Cardiac septum (tissue), 1 donor: ENCODE results near the gene ELOVL5. TPM values are rescaled to one million over a fixed set of nuclear protein-coding genes. Genes with fewer than 3 reads are reported as not detected.
A peak's percentile ranks its signal among the peaks of the same experiment; 100 is the strongest.
"Not testable (repeated sequence)": the region's sequence is repeated elsewhere in the genome, so short reads cannot be mapped to it uniquely, and the experiment has no call there.

Source experiments
- DNase-seq: peaks from one replicate; pipeline ENCODE4 v3.0.0-alpha.2; 2020; ENCODE audit warnings: low spot score
- intact Hi-C: fragments of 100-400 bp; cut with DNase I; formaldehyde crosslinking; loops from one replicate; pipeline ENCODE4 v1.14.0; 2022
- long read RNA-seq: library from polyadenylated mRNA; unstranded; transcript quantifications from one replicate; pipeline ENCODE4 v2.0.0, GENCODE V29; 2021
- total RNA-seq: library from RNA; stranded (reverse); fragmentation: NEBNext Ultra II Directional; extraction: Animal tissue kit (Norgen Biotek cat#: 25700); gene quantifications from one replicate; pipeline ENCODE4 v1.2.1, GENCODE V29; 2021
- donor health status: DM: no; HTN: no; CAD: no.

The ELOVL5 gene, protein sequence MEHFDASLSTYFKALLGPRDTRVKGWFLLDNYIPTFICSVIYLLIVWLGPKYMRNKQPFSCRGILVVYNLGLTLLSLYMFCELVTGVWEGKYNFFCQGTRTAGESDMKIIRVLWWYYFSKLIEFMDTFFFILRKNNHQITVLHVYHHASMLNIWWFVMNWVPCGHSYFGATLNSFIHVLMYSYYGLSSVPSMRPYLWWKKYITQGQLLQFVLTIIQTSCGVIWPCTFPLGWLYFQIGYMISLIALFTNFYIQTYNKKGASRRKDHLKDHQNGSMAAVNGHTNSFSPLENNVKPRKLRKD
- total RNA-seq: 37.6 TPM
- long read RNA-seq, transcript ELOVL5-207 (7 exons, 2,875 nt): minor isoform, 6 of 53 reads
- long read RNA-seq, transcript ELOVL5-201 (8 exons, 2,827 nt): major isoform, 35 of 53 reads
- long read RNA-seq, partial matches to known transcripts: 9 of 53 reads
- long read RNA-seq, other reads (novel, unspliced or antisense): 3 of 53 reads

DNA sequence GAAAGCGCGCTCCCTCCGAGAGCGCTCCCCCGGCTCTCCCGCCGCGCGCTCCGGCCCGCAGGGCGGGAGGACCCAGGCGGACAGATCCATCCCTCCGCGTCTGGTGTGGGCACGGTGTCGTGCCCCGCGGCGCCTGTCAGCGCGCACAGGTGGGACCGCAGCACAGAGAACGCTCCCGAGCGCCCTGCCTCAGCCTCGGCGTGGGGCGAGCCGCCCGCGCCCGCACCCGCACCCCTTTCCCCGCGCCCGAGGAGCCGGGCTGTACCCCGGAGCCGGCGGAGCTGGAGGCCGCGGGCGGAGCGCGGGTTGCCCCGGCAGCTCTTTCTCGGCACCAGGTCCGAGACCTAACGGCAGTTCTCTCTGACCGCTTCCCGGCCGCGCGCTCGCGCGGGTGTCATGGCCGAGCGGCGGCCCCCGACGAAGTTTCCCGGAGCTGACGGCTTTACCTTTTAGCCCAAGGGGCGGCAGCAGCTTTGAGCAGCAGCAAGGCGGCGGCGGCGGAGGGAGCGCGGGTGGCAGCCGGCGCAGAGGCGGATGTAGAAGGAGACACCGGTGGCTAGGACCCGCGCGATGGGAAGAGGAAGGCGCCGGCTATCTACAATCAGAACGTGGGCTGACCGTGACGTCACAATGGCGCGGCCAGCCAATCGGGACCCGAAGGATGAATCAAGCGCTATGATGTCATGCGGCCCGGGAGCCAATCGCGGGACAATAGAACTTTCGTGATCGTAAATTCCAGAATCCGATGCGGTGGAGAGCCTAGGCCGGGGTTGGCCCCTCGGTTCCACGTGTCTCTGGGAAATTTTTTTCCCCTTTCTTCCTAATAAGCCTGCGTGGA, at the start of gene ELOVL5:
Gene ELOVL5 (minus strand): TSS at position 580 of the 838 bp plus-strand sequence. CDS start 53,251 bp downstream, outside the sequence.
- peak; percentile 99 for DNase-seq
- intact Hi-C loops: loop anchor here (1.0 to 5.0 kb wide), 3 partner anchors 11 to 176 kb away; no protein-coding TSS in a partner anchor

DNA sequence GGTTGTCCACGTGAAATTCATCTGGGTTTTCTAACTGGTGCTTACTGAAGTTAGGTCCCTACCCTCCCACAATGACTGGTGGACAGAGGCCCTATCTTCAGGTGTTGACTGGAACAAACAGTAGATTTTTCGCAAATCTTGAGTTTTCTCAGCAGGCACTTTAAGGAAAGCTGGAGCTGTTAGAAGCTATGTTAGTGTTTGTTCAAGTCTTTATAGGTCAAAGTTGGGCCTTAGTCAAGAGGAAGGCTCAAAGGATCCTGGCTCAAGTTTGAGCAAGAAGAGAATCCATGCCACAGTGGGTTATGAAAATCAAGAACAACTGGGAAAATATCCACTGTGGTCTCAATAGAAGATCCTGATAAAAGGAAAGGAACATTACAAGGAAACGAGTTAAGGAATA, 48.5 kb upstream of the ELOVL5 start:
- DNase-seq: no peak
- intact Hi-C loops: no loop called here

GRCh38 chr6:53395986-53396385, 47.2 kb upstream of the ELOVL5 start:
- no peak for DNase-seq
- intact Hi-C loops: no loop called here

DNA sequence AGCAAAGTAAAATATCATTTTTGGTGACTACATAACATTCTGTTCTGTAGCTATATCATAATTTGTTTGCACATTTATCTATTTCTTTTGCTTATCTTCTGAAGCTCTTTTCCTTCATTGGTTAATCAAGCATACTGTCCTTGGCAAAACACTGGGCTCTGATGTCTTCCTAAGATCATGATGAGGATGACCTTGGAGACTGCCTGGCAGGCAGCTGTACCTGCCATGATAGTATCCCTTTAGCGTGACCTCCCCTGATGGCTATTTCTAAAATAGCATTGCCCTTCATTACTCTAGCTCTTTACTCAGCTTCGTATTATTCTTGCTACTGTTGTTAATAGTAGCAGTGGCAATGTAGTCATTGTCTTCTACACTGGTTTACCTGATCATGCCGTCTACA, 46.0 kb upstream of the ELOVL5 start:
- DNase-seq: no peak
- intact Hi-C loops: no loop called here

DNA sequence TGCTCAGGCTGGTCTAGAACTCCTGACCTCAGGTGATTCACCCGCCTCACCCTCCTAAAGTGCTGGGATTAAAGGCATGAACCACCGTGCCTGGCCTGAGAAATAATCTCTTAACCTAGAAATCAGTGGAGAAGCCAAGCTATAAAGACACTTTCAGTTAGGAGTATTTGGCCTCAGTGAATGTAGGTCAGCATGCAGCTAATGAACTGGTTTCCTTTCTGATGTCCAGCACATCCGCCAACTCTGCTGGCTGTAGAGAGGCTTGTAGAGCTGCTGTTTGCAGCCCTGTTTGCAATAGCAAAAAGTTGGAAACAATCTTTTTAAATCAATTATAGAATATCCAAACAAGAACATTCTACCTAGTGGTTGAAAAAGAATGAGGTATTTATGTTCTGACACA, 42.4 kb upstream of the ELOVL5 start:
- intact Hi-C loops: no loop called here
- no peak for DNase-seq

DNA sequence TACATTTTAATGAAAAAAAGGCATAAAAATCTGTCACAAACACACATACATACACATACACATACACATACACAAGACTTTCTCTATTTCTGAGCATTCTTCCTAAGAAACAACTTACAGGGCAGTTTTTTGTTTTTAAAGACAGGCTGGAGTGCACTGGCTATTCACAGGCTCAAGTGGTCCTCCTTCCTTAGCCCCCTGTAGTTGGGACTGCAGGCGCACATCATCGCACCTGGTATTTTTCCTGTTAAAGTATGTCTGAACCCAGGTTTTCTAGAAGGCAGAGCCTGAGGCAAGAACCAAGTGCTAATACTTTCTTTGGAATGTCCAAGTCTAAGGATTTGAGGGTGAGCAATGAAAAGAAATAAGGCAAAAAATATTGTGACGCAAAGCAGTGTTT, 41.3 kb upstream of the ELOVL5 start:
- no peak for DNase-seq
- intact Hi-C loops: no loop called here

DNA sequence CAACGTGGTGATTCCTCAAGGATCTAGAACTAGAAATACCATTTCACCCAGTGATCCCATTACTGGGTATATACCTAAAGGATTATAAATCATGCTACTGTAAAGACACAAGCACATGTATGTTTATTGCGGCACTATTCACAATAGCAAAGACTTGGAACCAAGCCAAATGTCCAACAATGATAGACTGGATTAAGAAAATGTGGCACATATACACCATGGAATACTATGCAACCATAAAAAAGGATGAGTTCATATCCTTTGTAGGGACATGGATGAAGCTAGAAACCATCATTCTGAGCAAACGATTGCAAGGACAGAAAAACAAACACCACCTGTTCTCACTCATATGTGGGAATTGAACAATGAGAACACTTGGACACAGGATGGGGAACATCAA, 39.9 kb upstream of the ELOVL5 start:
- intact Hi-C loops, DNase-seq: not testable (repeated sequence)

DNA sequence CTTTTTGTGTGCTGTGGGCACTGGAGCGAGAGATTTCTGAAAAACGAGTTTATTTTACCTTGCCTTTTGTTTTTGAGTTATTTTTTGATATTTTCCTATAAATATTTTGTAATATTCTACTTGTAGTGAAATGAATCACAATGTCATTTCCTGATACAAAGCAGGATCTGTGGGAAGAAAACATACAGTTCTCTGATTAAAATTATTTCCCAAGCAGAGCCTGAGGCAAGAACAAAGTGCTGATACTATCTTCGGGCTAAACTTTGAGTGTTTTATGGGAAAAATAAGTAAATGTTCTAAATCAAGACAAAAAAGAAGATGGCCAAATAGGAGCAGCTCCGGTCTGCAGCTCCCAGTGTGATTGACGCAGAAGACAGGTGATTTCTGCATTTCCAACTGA, 33.7 kb upstream of the ELOVL5 start:
- intact Hi-C loops: no loop called here
- DNase-seq: no peak

GRCh38 chr6:53378208-53378607, 29.5 kb upstream of the ELOVL5 start:
- intact Hi-C loops: no loop called here
- DNase-seq: no peak

- intact Hi-C loops: no loop called here
Observed at GRCh38 chr6:53377793-53378192, 29.0 kb upstream of the ELOVL5 start.

DNA sequence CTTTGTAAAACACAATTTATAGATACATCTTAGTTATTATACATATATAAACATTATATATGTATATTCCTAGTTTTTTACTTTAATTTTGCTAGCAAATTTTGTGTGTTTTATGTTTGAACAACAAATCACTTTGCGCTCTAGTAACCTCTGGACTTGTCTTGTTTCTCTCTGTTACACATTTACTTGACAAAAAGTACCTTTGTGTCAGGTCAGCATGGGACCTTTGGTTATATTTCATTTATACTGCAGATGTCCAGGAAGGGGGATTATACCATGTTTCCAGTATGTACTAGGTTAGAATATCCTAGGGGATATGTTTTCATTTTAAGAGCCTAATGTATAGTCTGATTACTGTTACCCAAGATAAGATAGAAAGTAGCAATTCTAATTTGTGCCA, 28.5 kb upstream of the ELOVL5 start:
- intact Hi-C loops: no loop called here
- no peak for DNase-seq

More at GRCh38 chr6:53377793-53378192, 29.0 kb upstream of the ELOVL5 start:
- no peak for DNase-seq

DNA sequence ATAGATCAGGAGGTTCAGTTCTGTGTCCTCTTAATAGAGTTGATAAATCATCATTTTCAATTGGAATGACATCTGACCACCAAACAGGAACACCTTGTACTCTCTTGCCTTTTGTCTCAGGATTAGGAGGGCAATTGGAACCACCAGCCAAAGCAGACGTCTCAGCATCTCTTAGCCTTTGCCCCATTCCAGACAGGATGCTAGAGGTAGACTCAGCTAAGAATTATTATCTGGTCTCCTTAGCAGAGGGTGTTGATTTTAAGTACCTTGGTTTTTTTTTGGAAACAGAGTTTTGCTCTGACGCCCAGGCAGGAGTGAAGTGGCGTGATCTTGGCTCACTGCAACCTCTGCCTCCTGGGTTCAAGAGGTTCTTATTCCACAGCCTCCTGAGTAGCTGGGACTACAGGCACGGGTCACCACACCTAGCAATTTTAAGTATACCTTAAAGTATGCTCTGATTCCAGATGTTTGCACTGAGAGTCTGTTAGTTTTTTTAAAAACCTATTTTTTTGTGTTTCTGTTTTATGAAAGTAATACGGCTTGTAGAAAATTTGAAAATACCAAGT, 28.0 kb upstream of the ELOVL5 start:
- intact Hi-C loops: no loop called here
- no peak for DNase-seq

GRCh38 chr6:53375847-53376246, 27.1 kb upstream of the ELOVL5 start:
- intact Hi-C loops: no loop called here
- DNase-seq: no peak

DNA sequence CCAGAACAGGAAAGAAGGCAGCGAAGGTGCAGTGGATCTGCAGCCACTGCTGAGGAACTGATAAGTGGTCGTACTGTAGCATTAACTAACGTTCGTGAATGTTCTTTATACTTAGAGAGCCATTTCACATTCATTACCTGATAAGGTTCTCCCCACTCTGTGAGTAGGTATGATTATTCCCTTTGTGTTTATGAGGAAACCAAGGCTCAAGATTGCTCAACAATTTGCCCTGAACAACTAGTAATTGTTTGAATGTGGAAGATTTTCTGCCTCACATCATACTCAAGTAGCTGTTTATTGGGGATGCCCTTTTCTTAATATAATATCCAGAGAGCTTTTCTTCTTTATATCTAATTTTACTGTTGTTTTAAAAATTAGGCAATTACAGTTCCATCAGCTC, 24.9 kb upstream of the ELOVL5 start:
- DNase-seq: no peak
- intact Hi-C loops: no loop called here

DNA sequence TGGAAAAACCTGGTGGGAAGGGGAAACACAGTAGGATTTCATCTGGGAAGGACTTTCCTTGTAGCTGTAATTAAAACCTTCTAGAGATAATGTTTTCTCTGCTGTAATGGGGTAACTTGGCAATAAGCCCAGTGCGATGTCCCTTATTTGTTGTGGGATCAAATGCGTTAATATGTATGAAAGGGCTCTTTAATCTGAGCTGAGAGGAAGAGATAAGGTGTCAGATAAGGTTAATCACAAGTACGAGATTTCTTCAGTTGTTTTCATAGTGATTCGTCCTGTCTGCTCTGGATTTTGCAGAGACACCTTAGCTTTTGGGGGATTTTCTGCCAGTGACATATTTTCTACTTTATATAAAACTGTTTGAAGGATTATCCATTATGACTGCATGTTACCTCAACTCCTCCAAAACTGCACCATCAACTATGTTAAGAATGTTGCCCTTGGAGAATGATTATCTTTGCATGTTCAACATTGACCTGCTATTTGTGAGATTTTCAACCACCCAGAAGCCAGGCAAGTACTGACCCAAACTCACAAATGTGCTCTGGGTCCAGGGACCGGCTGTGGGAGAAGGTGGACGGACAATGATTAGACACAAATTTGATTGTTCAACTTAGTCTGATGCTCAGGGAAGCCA, 21.2 kb upstream of the ELOVL5 start:
- DNase-seq: no peak

GRCh38 chr6:53369051-53369450, 20.3 kb upstream of the ELOVL5 start:
- intact Hi-C loops: no loop called here
- no peak for DNase-seq

More for the DNA sequence above, 21.2 kb upstream of the ELOVL5 start:
- intact Hi-C loops: no loop called here

- DNase-seq: no peak
- intact Hi-C loops: no loop called here
Observed at GRCh38 chr6:53366128-53366641, 17.4 kb upstream of the ELOVL5 start.

GRCh38 chr6:53363341-53364079, 14.8 kb upstream of the ELOVL5 start:
- intact Hi-C loops: no loop called here
- DNase-seq: no peak

- DNase-seq: no peak
Observed at GRCh38 chr6:53361549-53362031, 12.8 kb upstream of the ELOVL5 start.

More at GRCh38 chr6:53361549-53362031, 12.8 kb upstream of the ELOVL5 start:
- intact Hi-C loops: no loop called here
